A673 (cell line): ENCODE measurements around the gene ANAPC2. TPM values are rescaled to one million over a fixed set of nuclear protein-coding genes. Genes with fewer than 3 reads are reported as not detected.

Source experiments
- BruUV-seq: library from RNA; stranded (reverse); fragments of 400-500 nt; replicated peaks from 2 replicates; lab custom pipeline; 2021; lab: Mats Ljungman, UMichigan
- CTCF ChIA-PET: fragments of 300-600 bp; sonication (Branson Sonifier 250); formaldehyde crosslinking; loops from one replicate; lab custom pipeline; 2022; ENCODE audit warnings: antibody characterized with exemption; lab: Charles Lee
- POLR2A ChIA-PET: fragments of 300-600 bp; sonication (Branson Sonifier 250); formaldehyde crosslinking; loops from one replicate; lab custom pipeline; 2022; ENCODE audit warnings: antibody characterized with exemption; ENCODE audit not compliant: low non-redundant PET; lab: Charles Lee
- DNase-seq: peaks from one replicate; pipeline ENCODE4 v3.0.0-alpha.2; 2015; ENCODE audit warnings: low spot score
- H3K27ac ChIP-seq: fragments of 200-600 bp; sonication (generic); 2 replicates; pipeline ENCODE4 v1.5.1; 2016; ENCODE audit warnings: mixed run types, low read depth, mild to moderate bottlenecking, mixed read lengths, antibody characterized with exemption, low read length; ENCODE audit not compliant: poor library complexity, severe bottlenecking
- H3K27me3 ChIP-seq: fragments of 200-600 bp; sonication (generic); replicated peaks from 2 replicates; pipeline ENCODE4 v1.6.1; 2017; ENCODE audit warnings: mixed run types, low read depth, mild to moderate bottlenecking, mixed read lengths, antibody characterized with exemption, low read length; ENCODE audit not compliant: insufficient read depth, poor library complexity
- H3K36me3 ChIP-seq: fragments of 200-600 bp; sonication (generic); 2 replicates; pipeline ENCODE4 v1.6.1; 2016; ENCODE audit warnings: mixed run types, mild to moderate bottlenecking, mixed read lengths, antibody characterized with exemption, low read length; ENCODE audit not compliant: insufficient read depth, poor library complexity, severe bottlenecking
- H3K4me1 ChIP-seq: fragments of 200-600 bp; sonication (generic); 2 replicates; pipeline ENCODE4 v1.6.1; 2017; ENCODE audit warnings: mixed run types, mild to moderate bottlenecking, mixed read lengths, antibody characterized with exemption, low read length; ENCODE audit not compliant: insufficient read depth, poor library complexity, severe bottlenecking
- H3K4me3 ChIP-seq: fragments of 200-600 bp; sonication (generic); 2 replicates; pipeline ENCODE4 v1.5.1; 2016; ENCODE audit warnings: low read depth, mixed run types, mild to moderate bottlenecking, mixed read lengths, low read length; ENCODE audit not compliant: poor library complexity, severe bottlenecking
- H3K9me3 ChIP-seq: fragments of 200-600 bp; sonication (generic); 2 replicates; pipeline ENCODE4 v1.6.1; 2016; ENCODE audit warnings: mixed run types, low read depth, mild to moderate bottlenecking, mixed read lengths, antibody characterized with exemption, low read length; ENCODE audit not compliant: poor library complexity, severe bottlenecking
- EZH2 ChIP-seq: fragments of 200-600 bp; sonication (generic); IDR thresholded peaks from 2 replicates; pipeline ENCODE4 v1.6.1; 2017; ENCODE audit warnings: borderline replicate concordance, low read depth, mild to moderate bottlenecking, mixed read lengths, antibody characterized with exemption, low read length; ENCODE audit not compliant: poor library complexity, severe bottlenecking
- intact Hi-C: fragments of 100-400 bp; cut with micrococcal nuclease; formaldehyde crosslinking; loops from one replicate; pipeline ENCODE4 v1.10.0; 2022; ENCODE audit not compliant: unreplicated experiment
- total RNA-seq: library from RNA; stranded (reverse); gene quantifications from 2 replicates; pipeline ENCODE4 v1.2.3, GENCODE V29; 2021
- TF ChIP-seq, protein P1 (sequence below): fragments of 300-800, 200-600 bp; sonication (generic); conservative IDR thresholded peaks from 2 replicates; pipeline ENCODE4 v1.5.1; 2017; ENCODE audit warnings: low read depth, mild to moderate bottlenecking, antibody characterized with exemption, low read length, moderate library complexity, mixed read lengths

Gene ANAPC2
- total RNA-seq, 1 experiment from 2014 or later, result 49.6 TPM

DNA sequence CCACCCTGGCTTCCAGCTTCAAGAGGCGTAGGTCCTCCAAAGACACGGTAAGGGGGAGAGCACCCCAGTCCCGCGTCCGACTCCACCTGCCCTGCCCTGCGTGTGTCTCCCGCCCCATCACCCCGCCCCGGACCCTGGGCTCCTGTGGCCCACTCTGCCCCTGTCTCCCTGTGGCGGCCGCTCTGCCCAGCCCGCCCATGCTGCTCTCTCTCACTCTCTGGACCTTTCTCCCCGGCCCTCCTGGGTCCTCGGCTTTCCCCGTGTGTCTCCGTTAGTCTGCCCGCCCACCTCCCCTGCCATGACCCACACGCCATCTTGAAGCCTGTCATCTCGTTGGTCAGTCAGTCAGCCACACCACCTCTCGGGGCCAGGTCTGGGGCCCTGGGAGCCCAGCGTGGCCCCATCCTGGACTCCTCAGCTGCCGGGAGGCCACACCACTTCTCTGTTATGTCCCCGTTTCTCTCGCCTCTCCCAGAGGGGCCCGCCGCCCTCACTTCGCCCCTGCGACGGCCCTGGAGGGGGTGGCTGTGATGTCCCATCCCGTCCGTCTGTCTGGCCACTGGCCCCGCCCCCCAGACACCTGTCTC is 23.0 kb downstream of the ANAPC2 start:
- H3K36me3 ChIP-seq, result no peaks in the 10 kb centered on the region
- H3K4me3 ChIP-seq, result no peak overlapping the region
- intact Hi-C loops, result no loop called here
- no peaks in the 10 kb centered on the region for H3K9me3 ChIP-seq
- peaks cover 15% of the 10 kb centered on the region for H3K4me1 ChIP-seq
- BruUV-seq, result no TSS peak
- ChIA-PET CTCF (no interaction called here), POLR2A (no interaction called here)
- TF ChIP-seq, protein P1, sequence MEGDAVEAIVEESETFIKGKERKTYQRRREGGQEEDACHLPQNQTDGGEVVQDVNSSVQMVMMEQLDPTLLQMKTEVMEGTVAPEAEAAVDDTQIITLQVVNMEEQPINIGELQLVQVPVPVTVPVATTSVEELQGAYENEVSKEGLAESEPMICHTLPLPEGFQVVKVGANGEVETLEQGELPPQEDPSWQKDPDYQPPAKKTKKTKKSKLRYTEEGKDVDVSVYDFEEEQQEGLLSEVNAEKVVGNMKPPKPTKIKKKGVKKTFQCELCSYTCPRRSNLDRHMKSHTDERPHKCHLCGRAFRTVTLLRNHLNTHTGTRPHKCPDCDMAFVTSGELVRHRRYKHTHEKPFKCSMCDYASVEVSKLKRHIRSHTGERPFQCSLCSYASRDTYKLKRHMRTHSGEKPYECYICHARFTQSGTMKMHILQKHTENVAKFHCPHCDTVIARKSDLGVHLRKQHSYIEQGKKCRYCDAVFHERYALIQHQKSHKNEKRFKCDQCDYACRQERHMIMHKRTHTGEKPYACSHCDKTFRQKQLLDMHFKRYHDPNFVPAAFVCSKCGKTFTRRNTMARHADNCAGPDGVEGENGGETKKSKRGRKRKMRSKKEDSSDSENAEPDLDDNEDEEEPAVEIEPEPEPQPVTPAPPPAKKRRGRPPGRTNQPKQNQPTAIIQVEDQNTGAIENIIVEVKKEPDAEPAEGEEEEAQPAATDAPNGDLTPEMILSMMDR, result no peak
- no peak for TF ChIP-seq EZH2
- peaks cover 96% of the 10 kb centered on the region for H3K27me3 ChIP-seq
- DNase-seq, result no peak
- H3K27ac ChIP-seq, result no peak overlapping the region

DNA sequence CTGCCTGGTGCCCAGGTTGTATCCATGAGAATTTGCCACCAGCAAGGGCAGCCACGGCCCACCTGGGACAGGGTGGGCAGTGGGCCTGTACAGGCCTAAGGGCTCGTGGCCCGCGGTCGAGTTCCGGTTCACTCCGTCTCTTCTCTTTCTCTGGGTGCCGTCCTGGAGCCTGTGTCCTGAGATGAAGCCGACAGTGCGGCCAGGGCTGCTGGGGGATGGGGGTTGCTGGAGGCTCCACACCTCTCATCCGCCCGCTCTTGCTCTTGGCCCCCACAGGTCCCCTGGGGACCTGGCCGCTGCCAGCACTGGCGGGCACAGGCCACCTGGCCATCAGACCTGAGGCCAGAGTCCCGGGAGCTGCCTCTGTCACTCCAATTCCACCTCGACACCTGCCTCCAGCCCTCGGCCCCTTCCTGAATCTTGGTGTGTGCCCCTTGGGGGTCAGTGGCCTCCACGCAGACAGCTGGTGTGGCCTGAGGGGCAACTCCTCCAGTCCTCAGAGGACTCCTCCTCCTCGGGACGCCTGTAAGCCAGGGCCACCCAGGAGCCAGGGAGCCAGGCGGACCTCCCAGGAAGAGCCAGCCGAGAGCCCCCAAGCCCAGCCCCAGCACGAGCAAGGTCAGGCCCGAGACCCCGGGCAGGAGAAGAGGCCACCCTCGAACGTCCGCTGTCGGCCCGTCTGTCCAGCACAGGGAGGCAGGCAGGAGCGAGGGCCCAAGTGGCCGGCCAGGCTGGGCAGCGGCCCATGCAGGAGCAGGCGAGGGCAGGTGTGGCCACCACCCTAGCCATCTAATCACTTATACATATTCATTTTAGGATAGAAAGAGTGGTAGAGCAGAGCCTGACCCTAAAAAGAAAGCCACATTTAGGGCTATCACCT is 23.8 kb downstream of the ANAPC2 start:
- no peaks in the 10 kb centered on the region for H3K9me3 ChIP-seq
- peaks cover 15% of the 10 kb centered on the region for H3K4me1 ChIP-seq
- DNase-seq, result no peak
- ChIA-PET CTCF (no interaction called here), POLR2A (no interaction called here)
- H3K36me3 ChIP-seq, result no peaks in the 10 kb centered on the region
- H3K27me3 ChIP-seq, result peaks cover 96% of the 10 kb centered on the region
- H3K4me3 ChIP-seq, result no peak overlapping the region
- intact Hi-C loops, result no loop called here
- no TSS peak for BruUV-seq
- no peak overlapping the region for H3K27ac ChIP-seq
- TF ChIP-seq, protein P1, result no peak
- TF ChIP-seq EZH2, result no peak

DNA sequence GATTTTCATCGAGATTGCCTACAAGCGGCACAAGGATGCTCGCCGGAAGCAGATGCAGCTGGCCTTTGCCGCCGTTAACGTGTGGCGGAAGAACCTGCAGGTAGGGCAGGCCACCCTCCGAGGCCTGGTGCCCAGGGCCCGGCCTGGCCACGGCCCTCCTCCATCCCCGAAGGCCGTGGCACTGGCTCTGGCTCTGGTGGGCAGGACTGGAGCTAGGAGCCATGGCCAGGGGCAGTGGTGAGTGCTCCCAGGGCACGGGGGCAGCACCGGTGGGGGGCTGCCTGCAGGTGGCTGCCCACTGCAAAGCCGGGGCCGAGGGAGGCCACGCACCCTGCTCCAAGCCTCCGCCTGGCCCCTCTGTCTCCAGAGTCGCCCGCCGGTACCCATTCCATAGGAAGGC is 24.6 kb downstream of the ANAPC2 start:
- H3K27me3 ChIP-seq, result peaks cover 95% of the 10 kb centered on the region
- CTCF ChIA-PET, result no interaction called here

More for the DNA sequence above, 24.6 kb downstream of the ANAPC2 start:
- intact Hi-C loops, result no loop called here
- no peak for DNase-seq
- H3K27ac ChIP-seq, result no peak overlapping the region
- H3K36me3 ChIP-seq, result no peaks in the 10 kb centered on the region
- peaks cover 15% of the 10 kb centered on the region for H3K4me1 ChIP-seq
- no peaks in the 10 kb centered on the region for H3K9me3 ChIP-seq
- TF ChIP-seq, protein P1, result no peak
- no peak for TF ChIP-seq EZH2
- POLR2A ChIA-PET, result no interaction called here
- H3K4me3 ChIP-seq, result no peak overlapping the region
- no TSS peak for BruUV-seq
